PC-3 (cell line): ENCODE results near the gene CPLX1.

Experiments used
- EZH2 ChIP-seq: fragments of 300-600 bp; sonication (generic); IDR thresholded peaks from one replicate; pipeline ENCODE4 v1.6.1; 2017; ENCODE audit warnings: antibody characterized with exemption, mild to moderate bottlenecking, low read length; ENCODE audit not compliant: unreplicated experiment
- EZH2phosphoT487 ChIP-seq: fragments of 300-600 bp; sonication (generic); IDR thresholded peaks from 2 replicates; pipeline ENCODE4 v1.6.1; 2018; ENCODE audit warnings: mild to moderate bottlenecking, antibody characterized with exemption, low read length, borderline replicate concordance
- TF ChIP-seq, protein P1 (sequence below): fragments of 300-600 bp; sonication (generic); conservative IDR thresholded peaks from 2 replicates; pipeline ENCODE4 v1.5.1; 2017; ENCODE audit warnings: antibody characterized with exemption, low read depth, mild to moderate bottlenecking, low read length

- TF ChIP-seq, protein P1, sequence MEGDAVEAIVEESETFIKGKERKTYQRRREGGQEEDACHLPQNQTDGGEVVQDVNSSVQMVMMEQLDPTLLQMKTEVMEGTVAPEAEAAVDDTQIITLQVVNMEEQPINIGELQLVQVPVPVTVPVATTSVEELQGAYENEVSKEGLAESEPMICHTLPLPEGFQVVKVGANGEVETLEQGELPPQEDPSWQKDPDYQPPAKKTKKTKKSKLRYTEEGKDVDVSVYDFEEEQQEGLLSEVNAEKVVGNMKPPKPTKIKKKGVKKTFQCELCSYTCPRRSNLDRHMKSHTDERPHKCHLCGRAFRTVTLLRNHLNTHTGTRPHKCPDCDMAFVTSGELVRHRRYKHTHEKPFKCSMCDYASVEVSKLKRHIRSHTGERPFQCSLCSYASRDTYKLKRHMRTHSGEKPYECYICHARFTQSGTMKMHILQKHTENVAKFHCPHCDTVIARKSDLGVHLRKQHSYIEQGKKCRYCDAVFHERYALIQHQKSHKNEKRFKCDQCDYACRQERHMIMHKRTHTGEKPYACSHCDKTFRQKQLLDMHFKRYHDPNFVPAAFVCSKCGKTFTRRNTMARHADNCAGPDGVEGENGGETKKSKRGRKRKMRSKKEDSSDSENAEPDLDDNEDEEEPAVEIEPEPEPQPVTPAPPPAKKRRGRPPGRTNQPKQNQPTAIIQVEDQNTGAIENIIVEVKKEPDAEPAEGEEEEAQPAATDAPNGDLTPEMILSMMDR: peak; percentile 84
- TF ChIP-seq EZH2phosphoT487 (no peak), EZH2 (no peak)
These were observed 83.1 kb downstream of the CPLX1 start for GRCh38 chr4:742742-743311.
